ENCODE results near the gene FRMD1. TPM values are rescaled to one million over a fixed set of nuclear protein-coding genes. Genes with fewer than 3 reads are reported as not detected.

The FRMD1 gene
- polyA plus RNA-seq, 1 donor from 2014 or later, result not detected

Other genes starting within 250 kb of the FRMD1 start
- gene KIF25, start 81.5 kb downstream of the FRMD1 start, polyA plus RNA-seq, result not detected
- not detected for gene DACT2, start 240.6 kb upstream of the FRMD1 start, polyA plus RNA-seq